OCI-LY7 (cell line): ENCODE measurements around the gene CDCA5. TPM values are rescaled to one million over a fixed set of nuclear protein-coding genes. Genes with fewer than 3 reads are reported as not detected.
A peak's percentile ranks its signal among the peaks of the same experiment; 100 is the strongest.

Experiments
- BruUV-seq: library from RNA; stranded (reverse); fragments of 400-500 nt; replicated peaks from 2 replicates; lab custom pipeline; 2021; lab: Mats Ljungman, UMichigan
- CTCF ChIA-PET: fragments of 300-600 bp; sonication (Branson Sonifier 250); formaldehyde crosslinking; loops from one replicate; lab custom pipeline; 2022; ENCODE audit warnings: antibody characterized with exemption; ENCODE audit not compliant: unreplicated experiment; lab: Charles Lee
- POLR2A ChIA-PET: fragments of 300-600 bp; sonication (Branson Sonifier 250); formaldehyde crosslinking; loops from one replicate; lab custom pipeline; 2022; ENCODE audit warnings: antibody characterized with exemption; lab: Charles Lee
- DNase-seq: peaks from one replicate; pipeline ENCODE4 v3.0.0-alpha.2; 2015; ENCODE audit warnings: low spot score
- H2AFZ ChIP-seq: fragments of 200-600 bp; sonication (generic), shearing (Covaris generic); 2 replicates; pipeline ENCODE4 v1.6.1; 2014; ENCODE audit warnings: mild to moderate bottlenecking, antibody characterized with exemption, low read length, moderate library complexity
- H3K27ac ChIP-seq: fragments of 200-600 bp; sonication (generic); 2 replicates; pipeline ENCODE4 v1.5.1; 2014; ENCODE audit warnings: mixed run types, low read depth, mild to moderate bottlenecking, moderate library complexity, low read length, inconsistent platforms; ENCODE audit not compliant: poor library complexity, severe bottlenecking
- H3K36me3 ChIP-seq: fragments of 200-600 bp; sonication (generic); 2 replicates; pipeline ENCODE4 v1.6.1; 2014; ENCODE audit warnings: mild to moderate bottlenecking, antibody characterized with exemption, low read length, moderate library complexity, mixed read lengths; ENCODE audit not compliant: insufficient read depth
- H3K4me1 ChIP-seq: fragments of 200-600 bp; sonication (generic); 2 replicates; pipeline ENCODE4 v1.5.1; 2014; ENCODE audit warnings: mild to moderate bottlenecking, low read length; ENCODE audit not compliant: insufficient read depth, poor library complexity, severe bottlenecking
- H3K4me2 ChIP-seq: fragments of 200-600 bp; sonication (generic); 2 replicates; pipeline ENCODE4 v1.6.1; 2014; ENCODE audit warnings: mild to moderate bottlenecking, low read length
- H3K4me3 ChIP-seq: fragments of 200-600 bp; sonication (generic); 2 replicates; pipeline ENCODE4 v1.5.1; 2014; ENCODE audit warnings: mild to moderate bottlenecking, low read depth, low read length; ENCODE audit not compliant: poor library complexity, severe bottlenecking
- H3K79me2 ChIP-seq: fragments of 200-600 bp; sonication (generic); 2 replicates; pipeline ENCODE4 v1.6.1; 2016; ENCODE audit warnings: low read depth, mild to moderate bottlenecking, low read length, moderate library complexity, mixed read lengths; ENCODE audit not compliant: insufficient read depth
- H3K9me2 ChIP-seq: fragments of 200-600 bp; sonication (generic); 2 replicates; pipeline ENCODE4 v1.6.1; 2016; ENCODE audit warnings: mild to moderate bottlenecking, low read length, mixed read lengths; ENCODE audit not compliant: insufficient read depth
- H3K9me3 ChIP-seq: fragments of 200-600 bp; sonication (generic); 2 replicates; pipeline ENCODE4 v1.6.1; 2014; ENCODE audit warnings: mild to moderate bottlenecking, mixed run types, low read length, mixed read lengths
- H4K20me1 ChIP-seq: fragments of 200-600 bp; sonication (generic); 2 replicates; pipeline ENCODE4 v1.6.1; 2014; ENCODE audit warnings: mild to moderate bottlenecking, antibody characterized with exemption, low read length, moderate library complexity, mixed read lengths; ENCODE audit not compliant: insufficient read depth
- CTCF ChIP-seq: fragments of 200-600 bp; sonication (generic); conservative IDR thresholded peaks from 2 replicates; pipeline ENCODE4 v1.5.1; 2014; ENCODE audit warnings: mild to moderate bottlenecking, antibody characterized with exemption, low read length, moderate library complexity, mixed read lengths
- EZH2phosphoT487 ChIP-seq: fragments of 200-600 bp; sonication (generic); IDR thresholded peaks from 2 replicates; pipeline ENCODE4 v1.6.1; 2018; ENCODE audit warnings: low read depth, borderline replicate concordance, mild to moderate bottlenecking, mixed run types, antibody characterized with exemption, low read length, moderate library complexity, mixed read lengths
- intact Hi-C: fragments of 100-400 bp; cut with micrococcal nuclease; formaldehyde crosslinking; loops from one replicate; pipeline ENCODE4 v1.10.0; 2022; ENCODE audit not compliant: unreplicated experiment
- total RNA-seq, 2 experiments: library from RNA; depleted of rRNA in 1 of 2; stranded (reverse); fragments of >200 nt in 1 of 2; shearing (Covaris generic) in 1 of 2; gene quantifications; 2 replicates each; pipeline ENCODE4 v1.2.3, GENCODE V29; 2014 to 2022

CDCA5 gene
- total RNA-seq, 2 experiments from 2014 or later, result 135 to 151 TPM

GRCh38 chr11:65056999-65057398, 26.8 kb downstream of the CDCA5 start:
- no peak overlapping the region for H2AFZ ChIP-seq
- no peaks in the 10 kb centered on the region for H3K9me2 ChIP-seq
- H3K36me3 ChIP-seq, result no peaks in the 10 kb centered on the region
- no TSS peak for BruUV-seq
- TF ChIP-seq EZH2phosphoT487 (no peak), CTCF (no peak)
- H3K4me2 ChIP-seq, result no peak overlapping the region
- no peaks in the 10 kb centered on the region for H3K9me3 ChIP-seq
- no peaks in the 10 kb centered on the region for H3K79me2 ChIP-seq
- no peak overlapping the region for H3K4me3 ChIP-seq
- no peak overlapping the region for H3K27ac ChIP-seq
- intact Hi-C loops, result no loop called here
- POLR2A ChIA-PET, result interaction anchor here (0.6 kb wide), 1 partner anchor 387 kb away, joined by 3 read pairs; no protein-coding TSS in a partner anchor
- H3K4me1 ChIP-seq, result peaks cover 46% of the 10 kb centered on the region
- DNase-seq, result no peak
- CTCF ChIA-PET, result no interaction called here
- H4K20me1 ChIP-seq, result no peaks in the 10 kb centered on the region

GRCh38 chr11:65055538-65055937, 28.3 kb downstream of the CDCA5 start:
- no TSS peak for BruUV-seq
- H3K9me3 ChIP-seq, result no peaks in the 10 kb centered on the region
- H3K9me2 ChIP-seq, result no peaks in the 10 kb centered on the region
- peaks cover 43% of the 10 kb centered on the region for H3K4me1 ChIP-seq
- POLR2A ChIA-PET, result interaction anchor here (0.6 kb wide), 1 partner anchor 35 kb away, joined by 5 read pairs; no protein-coding TSS in a partner anchor
- no peak for DNase-seq
- H2AFZ ChIP-seq, result no peak overlapping the region
- no peaks in the 10 kb centered on the region for H4K20me1 ChIP-seq
- no peak for TF ChIP-seq CTCF
- no peak for TF ChIP-seq EZH2phosphoT487
- H3K4me3 ChIP-seq, result no peak overlapping the region
- H3K79me2 ChIP-seq, result no peaks in the 10 kb centered on the region
- CTCF ChIA-PET, result interaction anchor here (0.6 kb wide), 1 partner anchor 79 kb away, joined by 3 read pairs; no protein-coding TSS in a partner anchor
- 0 out of 2 replicates have a peak overlapping the region, but pooled peaks have one; percentile 8 for H3K4me2 ChIP-seq
- no peaks in the 10 kb centered on the region for H3K36me3 ChIP-seq
- intact Hi-C loops, result no loop called here
- H3K27ac ChIP-seq, result no peak overlapping the region

- Histone ChIP-seq H3K4me2 (peak overlapping the region; percentile 68), H3K79me2 (no peaks in the 10 kb centered on the region), H4K20me1 (no peaks in the 10 kb centered on the region), H3K36me3 (no peaks in the 10 kb centered on the region), H3K9me3 (no peaks in the 10 kb centered on the region), H2AFZ (peak overlapping the region; percentile 60), H3K9me2 (no peaks in the 10 kb centered on the region), H3K4me1 (peaks cover 32% of the 10 kb centered on the region), H3K27ac (peak overlapping the region; percentile 55), H3K4me3 (peak overlapping the region; percentile 34)
- ChIA-PET POLR2A (interaction anchor here (1.4 kb wide), 1 partner anchor 13 kb away, joined by 4 read pairs; the partner anchor contains the start of gene SAC3D1), CTCF (no interaction called here)
- intact Hi-C loops, result no loop called here
- TF ChIP-seq EZH2phosphoT487 (no peak), CTCF (no peak)
- BruUV-seq, result no TSS peak
- DNase-seq, result peak; percentile 77
Observed at GRCh38 chr11:65053827-65054508, 29.9 kb downstream of the CDCA5 start.
